Stimulated activated CD4-positive, alpha-beta T cell treated with anti-CD3 and anti-CD28 coated beads, TNF-alpha, amount 100 ng/mL, for 48 hours (primary cell): Measurements from ENCODE around the gene MVB12B.

Source experiments
- DNase-seq, 3 donors: peaks; one replicate each; pipeline ENCODE4 v3.0.0-alpha.2; 2020; ENCODE audit warnings: low read depth in 3 of 3

Gene MVB12B

DNA sequence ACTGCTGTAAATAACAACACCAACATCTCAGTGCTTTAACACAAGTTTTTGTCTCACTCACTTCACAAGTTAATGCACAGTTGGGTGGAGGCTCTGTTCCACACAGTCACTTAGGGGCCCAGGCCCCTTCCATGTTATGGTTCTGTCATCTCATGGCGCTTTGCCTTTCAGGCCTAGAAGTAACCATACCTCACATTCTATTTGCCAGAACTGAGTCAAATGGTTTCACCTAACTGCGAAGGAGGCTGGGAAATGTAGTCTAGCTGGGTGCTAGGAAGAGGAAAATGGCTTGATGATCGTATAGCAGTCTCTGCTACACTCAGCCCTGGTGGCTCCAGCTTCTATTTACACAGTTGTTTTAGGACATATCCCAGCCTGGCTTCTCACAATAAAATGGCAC is 23.1 kb upstream of the MVB12B start:
- no peak for DNase-seq

DNA sequence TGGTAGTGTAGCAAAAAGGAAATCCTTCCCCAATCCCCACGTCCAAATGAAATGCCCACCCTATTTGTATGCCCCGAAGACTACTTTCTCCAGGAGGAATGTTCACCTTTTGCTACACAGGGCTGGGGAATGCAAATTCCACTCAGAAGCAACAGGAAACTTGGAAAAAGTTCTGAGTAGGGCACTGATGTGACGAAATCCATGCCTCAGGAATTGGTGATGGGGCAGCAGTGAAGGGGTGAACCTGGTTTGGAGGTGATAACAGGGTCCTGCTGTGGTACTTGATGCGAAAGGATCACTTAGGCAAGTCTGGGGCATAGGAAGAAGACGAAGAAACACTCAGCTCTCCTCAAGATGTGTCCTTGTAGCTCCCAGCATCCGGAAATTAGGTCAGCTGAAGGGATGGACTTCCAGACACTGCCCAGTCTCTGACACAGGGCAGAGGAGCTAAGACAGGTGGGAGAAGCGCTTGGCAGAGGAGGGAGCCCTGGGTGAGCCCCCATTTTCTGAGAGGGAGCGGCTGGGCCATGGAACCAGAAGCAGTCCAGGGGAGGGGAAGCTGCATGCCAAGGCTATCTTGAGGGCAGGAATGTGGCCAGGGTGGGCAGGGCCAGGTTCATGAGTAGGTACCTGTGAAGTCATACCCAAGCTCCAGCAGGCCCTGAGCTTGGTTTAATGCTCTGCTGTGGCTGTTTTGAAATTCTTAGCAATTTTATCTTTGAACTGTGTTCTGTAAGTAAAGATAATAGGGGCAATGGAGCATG is 22.2 kb upstream of the MVB12B start:
- DNase-seq, result no peak

DNA sequence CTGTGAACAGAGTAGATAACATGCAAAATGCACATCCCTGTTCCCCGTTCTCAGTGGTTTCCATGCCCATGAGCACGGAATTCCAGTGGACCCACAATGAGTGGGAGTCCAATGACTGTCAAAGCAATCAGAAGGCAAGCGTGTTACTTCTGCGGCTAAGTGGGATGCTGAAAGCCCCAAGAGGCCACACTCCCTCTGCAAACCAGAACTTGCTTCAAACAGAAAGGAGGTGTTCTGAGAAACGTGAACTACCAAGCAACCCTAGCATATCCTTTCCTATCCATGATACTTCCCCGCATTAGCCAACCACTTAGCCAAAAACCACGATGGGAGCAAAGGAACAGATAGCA is 21.7 kb upstream of the MVB12B start:
- no peak for DNase-seq

DNA sequence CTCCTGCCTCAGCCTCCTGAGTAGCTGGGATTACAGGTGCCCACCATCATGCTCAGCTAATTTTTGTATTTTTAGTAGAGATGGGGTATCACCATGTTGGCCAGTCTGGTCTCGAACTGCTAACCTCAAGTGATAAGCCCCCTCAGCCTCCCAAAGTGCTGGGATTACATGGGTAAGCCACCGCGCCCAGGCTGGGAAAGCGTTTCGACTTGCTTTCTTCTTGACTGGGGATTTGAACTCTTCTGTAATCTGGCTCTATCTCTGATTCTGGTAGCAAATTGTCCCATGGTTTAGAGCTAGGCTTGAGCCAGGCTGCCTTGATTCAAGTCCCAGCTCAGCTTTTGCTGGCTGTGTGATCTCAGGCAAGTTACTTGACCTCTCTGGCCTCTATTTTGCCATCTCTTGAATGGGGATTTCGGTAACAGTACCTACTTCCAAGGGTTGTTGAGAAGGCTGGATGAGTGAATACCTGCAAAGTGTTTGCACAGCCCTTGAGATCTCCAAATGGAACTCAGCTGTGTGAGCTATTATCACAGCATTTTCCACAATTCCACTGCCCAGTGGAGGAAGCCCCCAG is 20.5 kb upstream of the MVB12B start:
- DNase-seq, result no peak

GRCh38 chr9:126307322-126308061 is 19.1 kb upstream of the MVB12B start:
- no peak for DNase-seq

DNA sequence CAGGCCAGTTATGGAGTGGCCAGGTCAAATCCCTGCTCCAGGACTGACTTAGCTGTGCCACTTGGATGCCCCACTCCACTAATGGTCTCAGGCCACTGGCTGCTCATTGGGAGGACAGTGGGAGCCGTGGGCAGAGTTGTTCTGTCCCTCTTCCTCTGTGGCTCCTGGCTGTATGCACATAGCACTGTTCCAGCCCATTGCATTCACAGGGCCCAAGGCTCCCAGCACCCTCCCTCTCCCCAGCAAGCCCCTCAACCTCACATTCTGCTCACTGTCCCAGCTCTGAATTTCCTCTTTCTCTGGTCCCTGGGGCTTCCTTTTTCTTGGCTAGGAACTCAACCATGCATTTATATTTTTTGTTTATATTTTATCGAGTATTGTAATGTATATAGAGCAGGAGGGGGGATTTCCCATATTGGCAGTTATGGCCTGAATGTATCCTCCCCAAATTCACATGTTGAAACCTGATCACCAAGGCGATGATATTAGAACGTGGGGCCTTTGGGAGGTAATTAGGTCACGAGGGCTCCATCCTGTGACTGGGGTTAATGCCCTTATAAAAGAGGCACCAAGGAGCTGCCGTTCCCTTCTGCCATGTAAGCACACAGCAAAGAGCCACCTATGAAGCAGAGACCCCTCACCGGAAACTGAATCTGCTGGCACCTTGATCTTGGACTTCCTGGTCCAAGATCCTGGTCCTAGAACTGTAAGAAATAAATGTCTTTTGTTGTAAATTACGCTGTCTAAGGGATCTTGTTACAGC is 17.0 kb upstream of the MVB12B start:
- DNase-seq, result no peak

DNA sequence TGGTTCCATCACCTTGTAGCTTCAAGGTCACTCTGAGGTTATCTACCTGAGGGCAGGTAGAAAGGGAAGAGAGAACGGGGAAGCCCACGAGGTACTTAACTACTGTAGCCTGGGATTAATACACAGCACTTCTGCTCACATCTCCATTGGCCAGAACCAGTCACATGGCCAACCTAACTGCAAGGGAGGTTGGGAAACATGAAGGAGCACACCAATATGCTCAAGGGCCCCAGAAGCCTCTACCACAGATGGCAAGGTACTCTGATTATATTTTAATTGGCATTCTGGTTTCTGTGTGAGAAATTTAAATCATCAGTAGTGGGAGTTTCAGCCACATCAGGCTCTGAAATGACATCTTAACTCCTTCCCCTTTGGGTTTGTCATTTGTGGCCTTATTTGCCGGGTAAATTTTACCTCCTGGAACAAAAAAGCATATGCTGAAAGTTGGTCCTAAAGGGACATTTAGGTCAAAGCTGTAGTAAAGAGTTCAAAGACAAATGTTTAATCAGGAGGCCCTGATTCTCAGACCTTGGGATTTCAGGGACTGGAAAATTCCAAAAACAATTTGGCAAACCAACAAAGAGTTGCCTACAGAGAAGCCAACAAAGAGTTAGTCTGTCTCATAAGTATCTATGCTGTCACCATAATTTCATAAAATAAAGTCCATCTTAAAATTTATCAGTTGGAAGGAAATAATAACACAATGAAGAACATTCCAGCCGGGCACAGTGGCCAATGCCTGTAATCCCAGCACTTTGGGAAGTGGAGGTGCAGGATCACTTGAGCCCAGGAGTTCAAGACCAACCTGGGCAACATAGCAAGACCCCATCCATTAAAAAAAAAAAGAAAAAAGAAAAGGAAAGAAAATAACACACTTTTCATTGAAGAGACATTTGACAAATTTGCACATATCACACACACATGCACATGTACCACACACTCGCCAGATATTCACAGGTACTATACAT is 13.8 kb upstream of the MVB12B start:
- no peak for DNase-seq

DNA sequence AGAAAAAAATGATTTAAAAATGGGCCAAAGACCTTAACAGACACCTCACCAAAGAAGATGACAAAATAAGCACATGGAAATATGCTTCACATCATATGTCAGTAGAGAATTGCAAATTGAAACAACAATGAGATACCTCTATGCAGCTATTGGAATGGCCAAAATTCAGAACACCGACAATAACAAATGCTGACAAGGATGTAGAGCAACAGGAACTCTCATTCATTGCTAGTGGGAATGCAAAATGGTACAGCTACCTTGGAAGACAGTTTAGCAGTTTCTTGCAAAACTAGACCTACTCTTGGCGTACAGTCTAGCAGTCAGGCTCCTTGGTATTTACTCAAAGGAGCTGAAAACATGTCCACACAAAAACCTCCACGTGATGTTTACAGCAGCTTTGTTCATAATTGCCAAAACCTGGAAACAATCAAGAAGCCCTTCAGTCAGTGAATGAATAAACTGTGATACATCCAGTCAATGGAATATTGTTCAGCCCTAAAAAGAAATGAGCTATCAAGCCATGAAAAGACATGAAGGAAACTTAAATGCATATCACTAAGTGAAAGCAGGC is 10.5 kb upstream of the MVB12B start:
- DNase-seq, result no peak

GRCh38 chr9:126317513-126317912 is 9.1 kb upstream of the MVB12B start:
- no peak for DNase-seq

- no peak for DNase-seq
Measured at GRCh38 chr9:126318858-126319257, 7.8 kb upstream of the MVB12B start.

DNA sequence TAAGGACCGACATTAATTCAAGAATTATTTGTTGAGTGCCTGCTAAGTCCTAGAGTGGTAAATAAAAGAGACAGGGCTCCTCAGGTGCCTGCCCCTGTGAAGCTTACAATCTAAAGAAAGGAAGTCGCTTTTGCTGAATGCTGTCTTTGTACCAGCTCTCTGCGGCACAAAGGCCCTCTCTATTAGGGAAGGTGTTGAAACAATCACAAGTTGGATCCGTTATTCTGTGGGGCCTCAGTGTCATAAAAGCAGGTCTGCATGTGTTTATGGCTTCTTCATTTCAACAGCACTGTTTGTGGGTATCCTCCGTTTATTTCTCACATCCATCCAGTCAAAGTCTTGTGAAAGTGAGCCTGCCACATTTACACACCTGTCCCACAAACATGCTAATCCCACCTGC is 7.0 kb upstream of the MVB12B start:
- DNase-seq, result no peak

- DNase-seq, result no peak
Measured at GRCh38 chr9:126320158-126320922, 6.3 kb upstream of the MVB12B start.

GRCh38 chr9:126321742-126322141 is 4.9 kb upstream of the MVB12B start:
- no peak for DNase-seq

GRCh38 chr9:126325821-126326220 is 808 bp upstream of the MVB12B start:
- DNase-seq, result no peak

DNA sequence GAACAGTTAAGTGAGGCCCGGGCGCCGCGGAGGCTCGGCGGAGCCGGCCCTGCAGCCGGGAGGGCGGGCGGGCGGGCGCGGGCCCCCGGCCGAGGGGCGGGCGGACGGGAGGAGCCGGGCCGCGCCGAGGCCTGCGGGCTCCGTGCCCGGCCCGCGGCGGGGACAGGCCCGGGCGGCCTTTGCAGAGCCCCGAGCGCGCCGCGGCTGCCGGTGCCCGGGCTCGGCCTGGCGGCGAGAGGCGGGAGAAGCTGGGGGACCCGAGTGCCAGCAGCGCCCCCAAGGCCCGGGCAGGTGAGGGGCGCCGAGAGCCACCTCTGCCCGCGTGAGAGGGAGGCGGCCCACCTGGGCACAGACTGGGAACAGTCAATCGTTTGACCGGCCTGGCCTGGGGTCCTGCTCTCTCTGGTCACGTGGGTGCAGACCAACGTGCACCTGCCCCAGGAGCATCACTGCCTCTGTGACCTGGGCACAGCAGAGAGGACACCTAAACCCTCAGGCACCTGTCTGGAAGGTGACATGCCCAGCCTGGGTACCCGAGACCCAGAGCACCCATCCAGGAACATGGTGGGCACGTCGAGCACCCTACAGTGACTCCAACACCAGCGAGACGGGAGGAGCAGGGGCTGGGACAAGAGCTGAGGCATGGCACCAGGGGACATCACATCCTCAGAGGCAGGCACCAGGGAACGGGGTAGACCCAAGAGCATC is 531 bp downstream of the MVB12B start:
- DNase-seq, result no peak

DNA sequence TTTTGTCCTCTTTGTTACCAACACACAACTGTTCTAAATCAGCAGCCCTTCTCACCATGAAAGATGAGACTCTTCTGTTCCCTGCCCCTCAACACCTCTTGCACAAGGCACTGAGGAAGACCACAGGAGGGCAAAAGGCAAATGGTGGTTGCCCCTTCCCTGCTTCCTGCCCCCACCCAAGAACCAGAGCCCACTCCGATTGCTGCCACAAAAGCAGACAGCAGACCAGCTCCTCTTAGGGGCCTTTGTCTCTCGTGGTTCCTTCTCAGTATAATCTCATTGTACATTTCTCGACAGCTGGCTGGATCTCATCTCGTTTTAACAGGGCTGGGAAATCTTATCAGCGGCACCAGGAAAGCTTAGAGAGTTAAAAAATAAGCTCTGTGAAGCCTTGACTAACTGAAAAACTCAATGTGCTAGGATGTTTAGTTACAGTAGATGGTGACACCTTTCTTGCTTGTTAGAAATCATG is 1.1 kb downstream of the MVB12B start:
- no peak for DNase-seq

DNA sequence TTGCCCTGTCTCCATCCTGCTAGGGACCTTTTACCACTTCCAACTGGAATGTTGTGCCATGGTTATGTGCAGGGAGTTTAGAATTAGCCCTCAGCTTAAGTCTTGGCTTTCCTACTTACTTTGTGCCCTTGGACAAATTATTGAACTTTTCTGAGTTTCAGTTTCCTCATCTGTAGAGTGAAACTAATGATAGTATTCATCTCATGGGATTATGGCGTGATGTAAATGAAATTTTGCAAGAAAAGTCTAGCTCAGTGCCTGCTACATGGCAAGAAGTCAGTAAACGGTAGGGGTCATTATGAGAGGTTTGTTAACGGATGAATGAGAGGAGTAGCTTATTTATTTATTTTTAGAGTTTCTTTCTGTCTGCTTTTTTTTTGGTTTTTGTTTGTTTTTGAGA is 1.8 kb downstream of the MVB12B start:
- no peak for DNase-seq

DNA sequence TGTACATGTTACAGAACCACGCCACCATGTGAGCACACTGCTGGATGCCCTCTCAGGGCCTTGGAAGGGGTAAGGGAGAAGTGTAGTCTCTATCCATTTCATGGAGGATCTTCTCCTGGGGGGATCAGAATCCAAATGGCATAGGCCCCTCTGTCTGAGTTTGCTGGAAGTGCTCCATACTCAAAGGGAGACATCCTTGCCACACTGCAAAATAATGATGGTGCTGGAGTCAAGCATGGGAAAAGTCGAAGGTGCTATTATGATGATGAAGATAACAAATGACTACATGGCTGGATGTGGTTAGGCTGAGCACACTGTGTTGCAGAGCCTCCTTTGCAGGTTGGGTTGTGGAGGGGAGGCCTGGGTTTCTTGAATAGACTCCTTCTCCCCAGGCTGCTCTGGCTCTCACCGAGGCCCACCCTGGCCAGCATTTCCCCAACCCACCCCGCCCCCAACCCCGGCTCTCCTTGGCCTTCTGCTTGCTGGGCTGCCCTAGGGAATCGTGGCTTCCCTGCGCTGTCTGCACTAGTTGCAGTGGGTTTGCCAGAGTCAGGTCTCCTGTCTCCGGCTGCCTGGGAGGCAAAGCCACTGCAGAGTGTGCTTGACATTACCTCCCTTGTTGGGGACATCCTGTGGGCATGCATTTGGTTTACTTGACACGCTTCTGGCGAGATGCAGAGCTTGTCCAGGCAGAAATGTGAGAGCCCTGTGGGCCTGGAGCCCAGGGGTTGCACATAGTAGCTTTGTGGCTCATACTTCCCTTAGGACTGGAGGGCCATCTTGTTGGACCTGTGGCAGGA is 3.0 kb downstream of the MVB12B start:
- no peak for DNase-seq

- DNase-seq, result no peak
Measured at GRCh38 chr9:126330536-126330935, 3.9 kb downstream of the MVB12B start.
